HepG2 (cell line): ENCODE data around the gene FAM20C. TPM values are rescaled to one million over a fixed set of nuclear protein-coding genes. Genes with fewer than 3 reads are reported as not detected.

Experiments
- ATAC-seq: fragments of 200-7000 bp; cut with Tn5 transposase; 3 replicates; pipeline ENCODE4 v1.9.1; 2020; ENCODE audit warnings: mild to moderate bottlenecking, moderate library complexity
- BruUV-seq: library from RNA; stranded (reverse); fragments of 400-500 nt; replicated peaks from 2 replicates; lab custom pipeline; 2021; lab: Mats Ljungman, UMichigan
- CTCF ChIA-PET: fragments of 300-600 bp; formaldehyde crosslinking; extraction: SDS; loops from one replicate; lab custom pipeline; 2021; ENCODE audit warnings: low total read pairs, inconsistent platforms, low intra/inter-chr PET ratio; lab: Yijun Ruan, JAX
- POLR2A ChIA-PET: fragments of 350-600 bp; sonication (Branson Sonifier 250); formaldehyde crosslinking; loops from one replicate; lab custom pipeline; 2020; ENCODE audit warnings: antibody characterized with exemption, inconsistent platforms; lab: Yijun Ruan, JAX
- DNase-seq: peaks from one replicate; pipeline ENCODE4 v3.0.0-alpha.2; 2015; ENCODE audit warnings: low spot score
- FAIRE-seq: peaks from 3 replicates; lab custom pipeline; 2011; peaks lifted over from hg19 to GRCh38; lab: Jason Lieb, UNC
- H2AFZ ChIP-seq: one replicate; pipeline ENCODE4 v1.6.1; 2011; ENCODE audit warnings: low read length, inconsistent platforms
- H3K27ac ChIP-seq: fragments of 300-600 bp; 3 replicates; pipeline ENCODE4 v1.8.0; 2011; ENCODE audit warnings: mixed run types, mild to moderate bottlenecking, mixed read lengths, low read length, inconsistent platforms; ENCODE audit not compliant: insufficient read depth; ENCODE audit errors: extremely low read length
- H3K27me3 ChIP-seq, 2 experiments: fragments of 200-600 bp in 1 of 2; 2 replicates in 1 of 2; 3 replicates in 1 of 2; pipeline versions ENCODE4 v1.6.0 to v1.8.0; 2011; ENCODE audit warnings: low read length in 2 of 2, mild to moderate bottlenecking in 2 of 2, moderate library complexity in 2 of 2, inconsistent platforms in 1 of 2; ENCODE audit not compliant: insufficient read depth in 2 of 2, control insufficient read depth in 1 of 2
- H3K36me3 ChIP-seq, 2 experiments: fragments of 200-600 bp in 1 of 2; replicated peaks in 1 of 2; 2 replicates in 1 of 2; 3 replicates in 1 of 2; pipeline versions ENCODE4 v1.5.1 to v1.8.0; 2011; ENCODE audit warnings: low read length in 2 of 2, inconsistent platforms in 1 of 2; ENCODE audit not compliant: insufficient read depth in 2 of 2, control insufficient read depth in 1 of 2
- H3K4me1 ChIP-seq: 2 replicates; pipeline ENCODE4 v1.5.1; 2012; ENCODE audit warnings: low read length, inconsistent platforms; ENCODE audit not compliant: insufficient read depth
- H3K4me2 ChIP-seq: 2 replicates; pipeline ENCODE4 v1.6.0; 2011; ENCODE audit warnings: low read depth, low read length, inconsistent platforms
- H3K4me3 ChIP-seq, 3 experiments: fragments of 200-600 bp in 1 of 3; sonication (generic), shearing (Covaris generic) in 1 of 3; replicated peaks in 1 of 3; 2 replicates each; pipeline ENCODE4 v1.5.1; 2011 to 2016; ENCODE audit warnings: low read length in 3 of 3, inconsistent platforms in 2 of 3, low read depth in 2 of 3, mild to moderate bottlenecking in 2 of 3, control low read depth in 1 of 3, mixed read lengths in 1 of 3; ENCODE audit not compliant: insufficient read depth in 1 of 3
- H3K79me2 ChIP-seq: one replicate; pipeline ENCODE4 v1.6.1; 2011; ENCODE audit warnings: low read length, inconsistent platforms; ENCODE audit not compliant: insufficient read depth
- H3K9ac ChIP-seq: 2 replicates; pipeline ENCODE4 v1.6.0; 2011; ENCODE audit warnings: mild to moderate bottlenecking, low read depth, low read length, inconsistent platforms; ENCODE audit not compliant: insufficient read depth
- H3K9me3 ChIP-seq: 2 replicates; pipeline ENCODE4 v1.5.1; 2012; ENCODE audit warnings: mild to moderate bottlenecking, low read length
- H4K20me1 ChIP-seq: 2 replicates; pipeline ENCODE4 v1.6.0; 2011; ENCODE audit warnings: inconsistent platforms, mild to moderate bottlenecking, low read length, moderate library complexity; ENCODE audit not compliant: insufficient read depth
- CBX1 ChIP-seq: IDR thresholded peaks from one replicate; pipeline ENCODE4 v1.6.1; 2016; ENCODE audit warnings: antibody characterized with exemption, low read depth
- HNRNPH1 ChIP-seq: fragments of 200-400 bp; formaldehyde crosslinking; optimal IDR thresholded peaks from 2 replicates; pipeline ENCODE3; 2017; ENCODE audit warnings: mild to moderate bottlenecking, low read depth, low read length
- KDM6A ChIP-seq: IDR thresholded peaks from 2 replicates; pipeline ENCODE4 v1.6.1; 2016; ENCODE audit warnings: low read depth
- KMT2B ChIP-seq: IDR thresholded peaks from 2 replicates; pipeline ENCODE4 v1.6.1; 2016; ENCODE audit warnings: missing genetic modification reagents, missing compliant biosample characterization
- NFATC3 ChIP-seq: sonication (generic); formaldehyde crosslinking; IDR thresholded peaks from 2 replicates; pipeline ENCODE4 v1.5.1; 2020; ENCODE audit warnings: mild to moderate bottlenecking, missing genetic modification reagents
- NR2F6 ChIP-seq, 2 experiments: IDR thresholded peaks; 2 replicates each; pipeline ENCODE4 v1.6.1; 2016; ENCODE audit warnings: antibody characterized with exemption in 1 of 2, mild to moderate bottlenecking in 1 of 2
- TCF7 ChIP-seq: sonication (generic); IDR thresholded peaks from 2 replicates; pipeline ENCODE4 v1.6.1; 2016; ENCODE audit warnings: antibody characterized with exemption, low read depth
- TRIM24 ChIP-seq: sonication (generic); formaldehyde crosslinking; IDR thresholded peaks from 2 replicates; pipeline ENCODE4 v1.8.0; 2022; ENCODE audit warnings: mild to moderate bottlenecking, missing genetic modification reagents
- ZFAT ChIP-seq: sonication (generic); formaldehyde crosslinking; conservative IDR thresholded peaks from 2 replicates; pipeline ENCODE4 v1.8.1; 2023; ENCODE audit warnings: missing genetic modification reagents, inconsistent platforms
- ZFP41 ChIP-seq: sonication (generic); formaldehyde crosslinking; IDR thresholded peaks from 2 replicates; pipeline ENCODE4 v1.4.0; 2020; ENCODE audit warnings: mild to moderate bottlenecking, missing genetic modification reagents, borderline replicate concordance
- ZNF180 ChIP-seq: sonication (generic); formaldehyde crosslinking; IDR thresholded peaks from 2 replicates; pipeline ENCODE4 v1.4.0; 2020; ENCODE audit warnings: low read depth, missing genetic modification reagents, borderline replicate concordance
- ZNF543 ChIP-seq: sonication (generic); formaldehyde crosslinking; IDR thresholded peaks from 2 replicates; pipeline ENCODE4 v1.4.0; 2020; ENCODE audit warnings: mild to moderate bottlenecking, missing genetic modification reagents
- ZNF567 ChIP-seq: sonication (generic); formaldehyde crosslinking; IDR thresholded peaks from 2 replicates; pipeline ENCODE4 v1.8.1; 2023; ENCODE audit warnings: mild to moderate bottlenecking, missing genetic modification reagents, borderline replicate concordance
- WGBS: methylation state at CpG from one replicate; pipeline ENCODE4 v1.1.6; 2017; ENCODE audit warnings: low lambda C conversion rate; 5-methylcytosine and 5-hydroxymethylcytosine counted together
- in situ Hi-C: cut with HindIII; loops from 2 replicates; pipeline ENCODE4 v1.10.0; 2017; ENCODE audit warnings: low pct_unique_long_range_greater_than_20kb; ENCODE audit not compliant: extremely low pct_ligation_motif_present
- intact Hi-C: fragments of 100-400 bp; cut with micrococcal nuclease; formaldehyde crosslinking; loops from one replicate; pipeline ENCODE4 v1.10.0; 2022; ENCODE audit not compliant: unreplicated experiment
- polyA plus RNA-seq, 8 experiments: library from polyadenylated mRNA; depleted of rRNA in 3 of 8; stranded (reverse) in 7 of 8; unstranded in 1 of 8; fragments of >200 nt; fragmentation: Illumina TruSeq in 4 of 8; extraction: Trizol in 4 of 8; gene quantifications; 2 replicates each; pipeline versions ENCODE4 v1.2.1 to v1.2.3, GENCODE V29; 2011 to 2016; ENCODE audit warnings: low read depth in 4 of 8, missing spikeins in 1 of 8, mixed read lengths in 1 of 8; ENCODE audit not compliant: insufficient read depth in 1 of 8
- total RNA-seq, 5 experiments: library from RNA; depleted of rRNA; stranded (reverse); fragments of >200 nt; fragmentation: Illumina TruSeq; extraction: Trizol; gene quantifications; 2 replicates each; pipeline ENCODE4 v1.2.3, GENCODE V29; 2016; ENCODE audit warnings: low read depth in 1 of 5
- TF ChIP-seq, protein P1 (sequence below): sonication (generic); formaldehyde crosslinking; IDR thresholded peaks from 2 replicates; pipeline ENCODE4 v1.4.0; 2020; ENCODE audit warnings: missing genetic modification reagents
- TF ChIP-seq, protein P2 (sequence below): sonication (generic); formaldehyde crosslinking; IDR thresholded peaks from 2 replicates; pipeline ENCODE4 v1.9.0; 2022; ENCODE audit warnings: missing genetic modification reagents, mild to moderate bottlenecking, borderline replicate concordance
- TF ChIP-seq, protein P3 (sequence below): sonication (generic); formaldehyde crosslinking; conservative IDR thresholded peaks from 2 replicates; pipeline ENCODE4 v1.8.0; 2022; ENCODE audit warnings: low read depth, missing genetic modification reagents

The FAM20C gene
- total and polyA plus RNA-seq, 2 of the 13 experiments (the other 11 are each of a cell fraction or from before 2014, with no cell fraction given): 11.9 to 19.9 TPM

DNA sequence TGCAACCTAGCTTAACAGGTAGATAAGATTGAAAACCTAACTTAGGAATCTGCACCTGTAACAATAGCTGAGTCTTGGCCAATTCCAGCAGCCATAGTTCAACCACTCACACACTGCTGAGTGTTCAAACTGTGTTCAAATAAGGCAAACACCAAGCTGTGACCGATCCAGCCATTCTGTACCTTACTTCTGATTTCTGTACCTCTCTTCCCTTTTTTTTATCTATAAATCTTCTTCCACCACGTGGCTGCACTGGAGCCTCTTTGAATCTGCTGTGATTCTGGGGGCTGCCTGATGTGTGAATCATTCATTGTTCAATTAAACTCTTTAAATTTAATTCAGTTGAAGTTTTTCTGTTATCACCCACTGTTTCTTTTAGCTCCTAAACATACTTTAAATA lies 81.9 kb downstream of the FAM20C start (continued):
- TF ChIP-seq, protein P1, sequence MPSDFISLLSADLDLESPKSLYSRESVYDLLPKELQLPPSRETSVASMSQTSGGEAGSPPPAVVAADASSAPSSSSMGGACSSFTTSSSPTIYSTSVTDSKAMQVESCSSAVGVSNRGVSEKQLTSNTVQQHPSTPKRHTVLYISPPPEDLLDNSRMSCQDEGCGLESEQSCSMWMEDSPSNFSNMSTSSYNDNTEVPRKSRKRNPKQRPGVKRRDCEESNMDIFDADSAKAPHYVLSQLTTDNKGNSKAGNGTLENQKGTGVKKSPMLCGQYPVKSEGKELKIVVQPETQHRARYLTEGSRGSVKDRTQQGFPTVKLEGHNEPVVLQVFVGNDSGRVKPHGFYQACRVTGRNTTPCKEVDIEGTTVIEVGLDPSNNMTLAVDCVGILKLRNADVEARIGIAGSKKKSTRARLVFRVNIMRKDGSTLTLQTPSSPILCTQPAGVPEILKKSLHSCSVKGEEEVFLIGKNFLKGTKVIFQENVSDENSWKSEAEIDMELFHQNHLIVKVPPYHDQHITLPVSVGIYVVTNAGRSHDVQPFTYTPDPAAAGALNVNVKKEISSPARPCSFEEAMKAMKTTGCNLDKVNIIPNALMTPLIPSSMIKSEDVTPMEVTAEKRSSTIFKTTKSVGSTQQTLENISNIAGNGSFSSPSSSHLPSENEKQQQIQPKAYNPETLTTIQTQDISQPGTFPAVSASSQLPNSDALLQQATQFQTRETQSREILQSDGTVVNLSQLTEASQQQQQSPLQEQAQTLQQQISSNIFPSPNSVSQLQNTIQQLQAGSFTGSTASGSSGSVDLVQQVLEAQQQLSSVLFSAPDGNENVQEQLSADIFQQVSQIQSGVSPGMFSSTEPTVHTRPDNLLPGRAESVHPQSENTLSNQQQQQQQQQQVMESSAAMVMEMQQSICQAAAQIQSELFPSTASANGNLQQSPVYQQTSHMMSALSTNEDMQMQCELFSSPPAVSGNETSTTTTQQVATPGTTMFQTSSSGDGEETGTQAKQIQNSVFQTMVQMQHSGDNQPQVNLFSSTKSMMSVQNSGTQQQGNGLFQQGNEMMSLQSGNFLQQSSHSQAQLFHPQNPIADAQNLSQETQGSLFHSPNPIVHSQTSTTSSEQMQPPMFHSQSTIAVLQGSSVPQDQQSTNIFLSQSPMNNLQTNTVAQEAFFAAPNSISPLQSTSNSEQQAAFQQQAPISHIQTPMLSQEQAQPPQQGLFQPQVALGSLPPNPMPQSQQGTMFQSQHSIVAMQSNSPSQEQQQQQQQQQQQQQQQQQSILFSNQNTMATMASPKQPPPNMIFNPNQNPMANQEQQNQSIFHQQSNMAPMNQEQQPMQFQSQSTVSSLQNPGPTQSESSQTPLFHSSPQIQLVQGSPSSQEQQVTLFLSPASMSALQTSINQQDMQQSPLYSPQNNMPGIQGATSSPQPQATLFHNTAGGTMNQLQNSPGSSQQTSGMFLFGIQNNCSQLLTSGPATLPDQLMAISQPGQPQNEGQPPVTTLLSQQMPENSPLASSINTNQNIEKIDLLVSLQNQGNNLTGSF (CRISPR knock-in tag): no peak
- no peak for TF ChIP-seq ZNF180 (CRISPR knock-in tag)

DNA sequence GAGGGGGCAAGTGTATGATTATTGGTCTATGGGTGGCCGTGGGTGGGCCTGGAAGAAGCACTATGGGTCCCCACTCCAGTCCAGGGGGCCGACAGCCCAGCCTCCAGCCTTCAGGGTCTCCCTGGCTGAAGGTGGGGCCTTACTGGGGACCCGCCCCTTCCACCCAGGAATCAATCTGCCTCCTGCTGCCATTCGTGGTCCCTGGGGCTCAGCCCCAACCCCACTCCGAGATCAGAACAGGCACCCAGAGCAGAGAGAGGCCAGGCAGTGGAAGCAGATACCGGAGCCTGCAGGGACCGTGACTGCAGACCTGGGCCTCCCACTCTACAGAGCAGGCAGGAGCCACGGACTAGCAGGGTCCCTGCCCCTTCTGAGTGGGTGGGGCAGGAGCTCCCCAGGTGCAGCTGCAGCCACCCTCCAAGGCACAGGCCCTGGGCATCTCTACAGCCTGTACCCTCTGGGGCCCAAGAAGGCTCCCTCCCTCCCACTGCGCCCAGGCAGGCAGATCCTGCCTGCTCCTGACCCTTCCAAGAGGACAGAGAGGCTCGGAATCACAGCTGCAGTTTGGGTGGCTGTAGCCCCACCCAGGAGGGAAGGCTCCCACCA lies 84.0 kb downstream of the FAM20C start:
- DNase-seq (no peak), FAIRE-seq (no peak), ATAC-seq (no peak)
- H2AFZ ChIP-seq: no peak overlapping the region
- peaks cover 19% of the 10 kb centered on the region for H3K9me3 ChIP-seq
- H3K4me2 ChIP-seq: no peak overlapping the region
- intact Hi-C loops: no loop called here
- no peaks in the 10 kb centered on the region for H3K36me3 ChIP-seq
- no CpG with 5 or more reads among the region's 10 CpGs for WGBS
- POLR2A ChIA-PET: no interaction called here
- no peaks in the 10 kb centered on the region for H3K79me2 ChIP-seq
- no peaks in the 10 kb centered on the region for H3K4me1 ChIP-seq
- in situ Hi-C loops: no loop called here
- peaks cover 0 to 5% of the 10 kb centered on the region in 2 experiments; a peak in 1 of 5 replicates for H3K27me3 ChIP-seq
- no peak overlapping the region for H3K27ac ChIP-seq
- no peak overlapping the region for H3K9ac ChIP-seq
- no peak overlapping the region for H3K4me3 ChIP-seq
- H4K20me1 ChIP-seq: no peaks in the 10 kb centered on the region
- CTCF ChIA-PET: no interaction called here
- BruUV-seq: no TSS peak
- no peak for TF ChIP-seq CBX1
- TF ChIP-seq ZFP41 (CRISPR knock-in tag): no peak
- no peak for TF ChIP-seq KMT2B
- no peak for TF ChIP-seq TCF7
- no peak for TF ChIP-seq TRIM24
- TF ChIP-seq, protein P2, sequence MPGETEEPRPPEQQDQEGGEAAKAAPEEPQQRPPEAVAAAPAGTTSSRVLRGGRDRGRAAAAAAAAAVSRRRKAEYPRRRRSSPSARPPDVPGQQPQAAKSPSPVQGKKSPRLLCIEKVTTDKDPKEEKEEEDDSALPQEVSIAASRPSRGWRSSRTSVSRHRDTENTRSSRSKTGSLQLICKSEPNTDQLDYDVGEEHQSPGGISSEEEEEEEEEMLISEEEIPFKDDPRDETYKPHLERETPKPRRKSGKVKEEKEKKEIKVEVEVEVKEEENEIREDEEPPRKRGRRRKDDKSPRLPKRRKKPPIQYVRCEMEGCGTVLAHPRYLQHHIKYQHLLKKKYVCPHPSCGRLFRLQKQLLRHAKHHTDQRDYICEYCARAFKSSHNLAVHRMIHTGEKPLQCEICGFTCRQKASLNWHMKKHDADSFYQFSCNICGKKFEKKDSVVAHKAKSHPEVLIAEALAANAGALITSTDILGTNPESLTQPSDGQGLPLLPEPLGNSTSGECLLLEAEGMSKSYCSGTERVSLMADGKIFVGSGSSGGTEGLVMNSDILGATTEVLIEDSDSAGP: no peak
- no peak for TF ChIP-seq HNRNPH1
- TF ChIP-seq KDM6A: no peak
- TF ChIP-seq, protein P3, sequence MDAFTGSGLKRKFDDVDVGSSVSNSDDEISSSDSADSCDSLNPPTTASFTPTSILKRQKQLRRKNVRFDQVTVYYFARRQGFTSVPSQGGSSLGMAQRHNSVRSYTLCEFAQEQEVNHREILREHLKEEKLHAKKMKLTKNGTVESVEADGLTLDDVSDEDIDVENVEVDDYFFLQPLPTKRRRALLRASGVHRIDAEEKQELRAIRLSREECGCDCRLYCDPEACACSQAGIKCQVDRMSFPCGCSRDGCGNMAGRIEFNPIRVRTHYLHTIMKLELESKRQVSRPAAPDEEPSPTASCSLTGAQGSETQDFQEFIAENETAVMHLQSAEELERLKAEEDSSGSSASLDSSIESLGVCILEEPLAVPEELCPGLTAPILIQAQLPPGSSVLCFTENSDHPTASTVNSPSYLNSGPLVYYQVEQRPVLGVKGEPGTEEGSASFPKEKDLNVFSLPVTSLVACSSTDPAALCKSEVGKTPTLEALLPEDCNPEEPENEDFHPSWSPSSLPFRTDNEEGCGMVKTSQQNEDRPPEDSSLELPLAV: no peak
- TF ChIP-seq NR2F6 (IDR thresholded peaks at IDR 0.05): no peak
- no peak for TF ChIP-seq NR2F6 (CRISPR knock-in tag; IDR thresholded peaks at IDR 0.05)
- TF ChIP-seq ZNF567 (CRISPR knock-in tag): no peak
- no peak for TF ChIP-seq NFATC3 (CRISPR knock-in tag)
- no peak for TF ChIP-seq ZNF543 (CRISPR knock-in tag)
- no peak for TF ChIP-seq ZFAT (CRISPR knock-in tag)
